Neutrophil (primary cell): ENCODE data around the gene GABRR2.

Source experiments
- H3K27ac ChIP-seq: fragments of 200-600 bp; sonication (generic); 2 replicates; pipeline ENCODE4 v1.5.1; 2016; ENCODE audit warnings: mild to moderate bottlenecking, moderate library complexity
- H3K27me3 ChIP-seq: fragments of 200-600 bp; sonication (generic); 2 replicates; pipeline ENCODE4 v1.6.0; 2016; ENCODE audit warnings: mild to moderate bottlenecking
- H3K36me3 ChIP-seq: fragments of 200-600 bp; sonication (generic); 2 replicates; pipeline ENCODE4 v1.5.1; 2017
- H3K4me1 ChIP-seq, 2 experiments: fragments of 200-600 bp in 1 of 2; sonication (generic) in 1 of 2; 1 replicate in 1 of 2; 2 replicates in 1 of 2; pipeline versions ENCODE4 v1.5.1 to v1.6.1; 2013 to 2016; ENCODE audit warnings: low read depth in 1 of 2, low read length in 1 of 2, mild to moderate bottlenecking in 1 of 2, moderate library complexity in 1 of 2; ENCODE audit not compliant: control insufficient read depth in 1 of 2, insufficient read depth in 1 of 2
- H3K4me3 ChIP-seq, 2 experiments: fragments of 200-600 bp in 1 of 2; sonication (generic) in 1 of 2; 1 replicate in 1 of 2; 2 replicates in 1 of 2; pipeline ENCODE4 v1.5.1; 2013 to 2016; ENCODE audit warnings: low read depth in 1 of 2, low read length in 1 of 2, mild to moderate bottlenecking in 1 of 2, moderate library complexity in 1 of 2
- H3K9me3 ChIP-seq: fragments of 200-600 bp; sonication (generic); 2 replicates; pipeline ENCODE4 v1.5.1; 2016
- CTCF ChIP-seq: fragments of 200-600 bp; sonication (generic); IDR thresholded peaks from 2 replicates; pipeline ENCODE4 v1.5.1; 2016; ENCODE audit warnings: antibody characterized with exemption

GABRR2 gene

GRCh38 chr6:89357390-89357789, 42.3 kb upstream of the GABRR2 start:
- Histone ChIP-seq H3K36me3 (no peaks in the 10 kb centered on the region), H3K9me3 (no peaks in the 10 kb centered on the region), H3K27ac (peak overlapping the region; percentile 53), H3K4me3 (peak overlapping the region in 1 of 2 experiments; percentile 40), H3K4me1 (peaks cover 23% of the 10 kb centered on the region in 2 experiments), H3K27me3 (no peaks in the 10 kb centered on the region)
- TF ChIP-seq CTCF = no peak

- H3K27ac ChIP-seq = peak overlapping the region; percentile 53
- no peaks in the 10 kb centered on the region for H3K36me3 ChIP-seq
- TF ChIP-seq CTCF = no peak
- no peaks in the 10 kb centered on the region for H3K9me3 ChIP-seq
- peaks cover 24% of the 10 kb centered on the region in 2 experiments for H3K4me1 ChIP-seq
- H3K4me3 ChIP-seq = no peak overlapping the region
- H3K27me3 ChIP-seq = no peaks in the 10 kb centered on the region
These were observed 41.6 kb upstream of the GABRR2 start for GRCh38 chr6:89356642-89357170.

GRCh38 chr6:89355511-89356194, 40.6 kb upstream of the GABRR2 start:
- Histone ChIP-seq H3K27me3 (no peaks in the 10 kb centered on the region), H3K36me3 (no peaks in the 10 kb centered on the region), H3K9me3 (no peaks in the 10 kb centered on the region), H3K27ac (no peak overlapping the region), H3K4me3 (no peak overlapping the region), H3K4me1 (peaks cover 32 to 33% of the 10 kb centered on the region in 2 experiments)
- TF ChIP-seq CTCF = no peak

GRCh38 chr6:89353702-89354392, 38.7 kb upstream of the GABRR2 start:
- Histone ChIP-seq H3K27ac (peak overlapping the region; percentile 95), H3K36me3 (no peaks in the 10 kb centered on the region), H3K4me3 (peak overlapping the region in 1 of 2 experiments; percentile 93), H3K9me3 (no peaks in the 10 kb centered on the region), H3K27me3 (no peaks in the 10 kb centered on the region), H3K4me1 (peaks cover 50 to 51% of the 10 kb centered on the region in 2 experiments)
- TF ChIP-seq CTCF = no peak

GRCh38 chr6:89353118-89353556, 38.0 kb upstream of the GABRR2 start:
- peaks cover 57 to 58% of the 10 kb centered on the region in 2 experiments for H3K4me1 ChIP-seq
- H3K4me3 ChIP-seq = peak overlapping the region; percentile 93 to 95
- H3K36me3 ChIP-seq = no peaks in the 10 kb centered on the region
- TF ChIP-seq CTCF = no peak
- H3K27me3 ChIP-seq = no peaks in the 10 kb centered on the region
- H3K9me3 ChIP-seq = no peaks in the 10 kb centered on the region
- H3K27ac ChIP-seq = peak overlapping the region; percentile 95
